ENCODE results near the gene HNRNPA1L2.
A peak's percentile ranks its signal among the peaks of the same experiment; 100 is the strongest.
"Not testable (repeated sequence)": the region's sequence is repeated elsewhere in the genome, so short reads cannot be mapped to it uniquely, and the experiment has no call there.

HNRNPA1L2 gene

DNA sequence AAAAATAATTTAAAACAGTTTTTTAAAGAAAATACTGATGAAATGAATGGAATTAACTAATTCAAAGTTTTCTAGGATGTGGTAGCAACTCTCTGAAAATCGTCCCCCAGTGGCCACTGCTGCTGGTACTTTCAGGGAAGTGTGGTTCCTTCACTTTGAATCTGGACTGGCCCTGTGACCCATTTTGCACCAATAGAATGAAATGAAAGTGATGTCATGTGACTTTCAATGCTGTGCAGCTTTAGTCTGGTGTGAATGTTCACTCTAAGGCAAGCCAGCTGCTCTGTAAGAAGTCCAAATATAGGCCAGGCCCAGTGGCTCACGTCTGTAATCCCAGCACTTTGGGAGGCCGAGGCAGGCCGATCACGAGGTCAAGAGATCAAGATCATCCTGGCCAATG lies 26.4 kb upstream of the HNRNPA1L2 start:
- TF ChIP-seq YY1 (IDR thresholded peaks at IDR 0.05; ENCODE audit: insufficient read depth, insufficient read length) (no peak), SUZ12 (IDR thresholded peaks at IDR 0.05; ENCODE audit: extremely low read depth, insufficient read depth, insufficient read length) (no peak), ZNF274 (IDR thresholded peaks at IDR 0.05; ENCODE audit: low read depth, low read length) (no peak)
- no peaks in the 10 kb centered on the region for H3K4me1 ChIP-seq (ENCODE audit: insufficient read depth, insufficient read length)

DNA sequence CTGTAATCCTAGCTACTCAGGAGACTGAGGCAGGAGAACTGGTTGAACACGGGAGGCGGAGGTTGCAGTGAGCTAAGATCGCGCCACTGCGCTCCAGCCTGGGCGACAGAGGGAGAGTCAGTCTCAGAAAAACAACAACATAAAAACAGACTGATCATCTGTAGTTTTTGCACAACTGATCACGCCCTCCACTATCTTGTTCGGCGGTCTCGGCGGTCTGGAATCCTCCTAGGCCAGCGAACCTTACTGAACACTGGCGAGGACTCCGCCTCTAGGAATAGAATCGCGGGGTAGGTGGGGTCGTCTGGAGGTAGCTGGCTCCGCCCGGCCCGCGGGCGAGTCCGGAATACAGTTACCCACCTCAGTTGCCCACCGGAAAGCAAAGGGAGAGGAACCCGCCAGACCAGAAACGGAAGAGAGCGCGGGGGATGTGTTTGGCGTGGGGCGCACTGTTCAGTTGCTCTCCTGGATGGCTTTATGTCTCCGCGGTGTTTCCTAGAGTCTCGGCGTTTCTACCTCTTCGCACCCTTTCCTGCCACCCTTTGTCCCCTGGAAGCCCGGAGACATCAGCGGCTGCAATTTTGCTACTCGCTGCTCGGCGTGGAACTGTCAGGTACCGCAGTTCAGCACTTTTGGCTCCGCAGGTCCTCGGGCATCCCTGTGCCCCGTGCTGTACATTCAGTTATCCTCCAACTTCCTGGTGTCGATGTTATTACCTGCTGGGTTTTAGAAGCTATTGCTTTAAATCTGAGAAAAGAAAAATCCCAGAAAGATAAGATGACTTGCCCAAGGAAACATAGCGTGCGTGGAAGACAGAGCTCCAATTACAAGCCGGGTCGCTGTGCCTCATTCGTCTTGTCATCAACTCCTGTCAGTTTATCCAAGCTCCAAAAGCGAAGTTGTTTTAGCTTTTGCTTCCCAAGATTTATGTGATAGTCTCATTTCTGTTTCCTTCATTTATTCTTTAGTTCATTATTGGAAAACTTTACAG lies 24.9 kb upstream of the HNRNPA1L2 start:
- Histone ChIP-seq H3K4me3 (ENCODE audit: insufficient read length, low read depth) (peak overlapping the region; percentile 71), H3K27me3 (ENCODE audit: insufficient read depth, insufficient read length) (no peaks in the 10 kb centered on the region), H3K36me3 (ENCODE audit: insufficient read depth, insufficient read length, low read length) (no peaks in the 10 kb centered on the region), H3K9ac (ENCODE audit: insufficient read length, low read depth) (peak overlapping the region; percentile 81), H3K9me3 (ENCODE audit: insufficient read depth, low read length) (no peaks in the 10 kb centered on the region), H3K4me1 (ENCODE audit: insufficient read depth, insufficient read length) (no peaks in the 10 kb centered on the region)
- peak; percentile 68 for DNase-seq (ENCODE audit: low read depth, low spot score)
- TF ChIP-seq ZNF274 (IDR thresholded peaks at IDR 0.05; ENCODE audit: low read depth, low read length) = no peak
- no peak for TF ChIP-seq SUZ12 (IDR thresholded peaks at IDR 0.05; ENCODE audit: extremely low read depth, insufficient read depth, insufficient read length)
- no peak for TF ChIP-seq YY1 (IDR thresholded peaks at IDR 0.05; ENCODE audit: insufficient read depth, insufficient read length)

More for the DNA sequence above, 26.4 kb upstream of the HNRNPA1L2 start:
- Histone ChIP-seq H3K9ac (ENCODE audit: insufficient read length, low read depth) (no peak overlapping the region), H3K4me3 (ENCODE audit: insufficient read length, low read depth) (no peak overlapping the region), H3K36me3 (ENCODE audit: insufficient read depth, insufficient read length, low read length) (no peaks in the 10 kb centered on the region), H3K27me3 (ENCODE audit: insufficient read depth, insufficient read length) (no peaks in the 10 kb centered on the region), H3K9me3 (ENCODE audit: insufficient read depth, low read length) (no peaks in the 10 kb centered on the region)
- DNase-seq (ENCODE audit: low read depth, low spot score) = no peak

DNA sequence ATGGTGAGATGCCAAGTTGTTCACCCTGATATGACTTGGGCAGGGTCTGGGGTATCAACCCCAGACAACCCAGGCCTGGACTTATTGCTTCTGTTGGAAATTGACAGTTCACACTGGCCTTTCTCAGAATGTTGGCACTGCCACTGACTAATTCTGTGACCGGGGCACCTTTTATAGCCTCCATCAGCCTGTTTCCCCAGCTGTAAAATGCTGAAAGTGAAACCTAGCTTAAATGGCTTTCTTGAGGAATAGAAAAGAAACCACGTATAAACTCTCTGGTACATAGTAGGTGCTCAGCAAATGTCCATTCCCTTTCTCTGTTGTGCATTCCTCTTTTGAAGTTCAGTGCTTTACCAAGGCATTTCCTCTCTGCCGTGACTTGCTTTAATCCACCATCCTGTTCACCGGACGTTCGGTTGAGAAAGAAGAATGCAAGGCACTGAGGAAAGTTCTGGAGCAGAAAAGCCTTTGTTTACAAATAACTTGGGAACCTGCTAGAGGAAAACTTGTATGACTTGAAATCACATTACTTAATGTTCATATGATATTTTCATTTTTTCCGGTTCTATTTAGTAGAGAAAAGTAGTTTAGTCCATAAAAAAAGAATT lies 11.0 kb upstream of the HNRNPA1L2 start:
- not testable (repeated sequence) for H3K9ac ChIP-seq (ENCODE audit: insufficient read length, low read depth); DNase-seq (ENCODE audit: low read depth, low spot score); H3K36me3 ChIP-seq (ENCODE audit: insufficient read depth, insufficient read length, low read length); H3K4me1 ChIP-seq (ENCODE audit: insufficient read depth, insufficient read length); H3K9me3 ChIP-seq (ENCODE audit: insufficient read depth, low read length); H3K4me3 ChIP-seq (ENCODE audit: insufficient read length, low read depth); H3K27me3 ChIP-seq (ENCODE audit: insufficient read depth, insufficient read length)

DNA sequence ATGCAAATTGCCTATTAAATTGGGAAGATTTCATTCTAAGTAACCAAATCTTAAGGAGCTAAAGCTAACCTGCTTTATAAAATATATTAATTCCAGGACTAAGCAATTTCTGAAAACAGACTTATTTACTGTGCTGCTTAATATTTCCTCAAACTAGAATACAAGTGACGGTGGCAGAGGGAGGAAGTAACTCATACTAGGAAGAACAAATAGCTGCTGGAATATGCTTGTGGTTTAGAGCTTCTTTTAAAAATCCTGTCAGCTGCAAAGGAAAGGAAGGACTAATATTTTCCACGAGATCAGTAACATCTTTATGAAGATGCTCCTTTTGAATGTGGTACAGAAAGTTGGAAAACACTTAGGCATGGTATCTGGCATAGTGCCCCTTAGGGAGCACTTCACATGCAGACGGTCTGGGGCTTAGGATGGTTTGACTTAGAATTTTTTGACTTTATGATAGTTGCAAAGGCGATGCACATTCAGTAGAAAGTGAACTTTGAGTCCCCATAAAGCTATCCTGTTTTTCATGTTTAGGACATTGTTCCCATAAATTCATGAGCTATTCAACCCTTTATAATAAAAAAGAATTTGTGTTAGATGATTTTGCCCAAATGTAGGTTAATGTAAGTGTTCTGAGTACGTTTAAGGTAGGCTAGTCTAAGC lies 3.4 kb upstream of the HNRNPA1L2 start:
- TF ChIP-seq SUZ12 (IDR thresholded peaks at IDR 0.05; ENCODE audit: extremely low read depth, insufficient read depth, insufficient read length) = no peak
- no peak for TF ChIP-seq ZNF274 (IDR thresholded peaks at IDR 0.05; ENCODE audit: low read depth, low read length)
- no peak for TF ChIP-seq YY1 (IDR thresholded peaks at IDR 0.05; ENCODE audit: insufficient read depth, insufficient read length)
- H3K9me3 ChIP-seq (ENCODE audit: insufficient read depth, low read length) = no peaks in the 10 kb centered on the region
- no peak overlapping the region for H3K4me3 ChIP-seq (ENCODE audit: insufficient read length, low read depth)
- H3K27me3 ChIP-seq (ENCODE audit: insufficient read depth, insufficient read length) = no peaks in the 10 kb centered on the region
- DNase-seq (ENCODE audit: low read depth, low spot score) = no peak
- no peaks in the 10 kb centered on the region for H3K4me1 ChIP-seq (ENCODE audit: insufficient read depth, insufficient read length)
- H3K36me3 ChIP-seq (ENCODE audit: insufficient read depth, insufficient read length, low read length) = no peaks in the 10 kb centered on the region
- no peak overlapping the region for H3K9ac ChIP-seq (ENCODE audit: insufficient read length, low read depth)

DNA sequence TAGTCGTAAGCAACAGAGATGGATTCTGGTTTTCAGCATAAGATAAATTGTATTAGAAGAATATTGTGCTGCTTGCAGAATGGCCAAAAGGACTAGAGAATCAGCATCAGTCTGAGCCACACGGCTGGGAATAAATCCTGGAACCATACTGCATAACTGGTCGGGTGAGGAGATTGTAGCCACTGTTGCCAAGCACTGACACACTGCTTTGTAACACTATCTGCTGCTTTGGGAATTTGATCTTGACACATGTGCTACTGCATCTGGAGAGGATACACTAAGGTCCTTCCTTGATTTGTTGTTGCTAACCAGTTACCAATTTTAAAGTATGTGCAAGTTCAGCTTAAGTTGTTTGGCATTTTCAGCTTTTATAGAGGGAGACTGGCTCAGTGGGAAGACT lies 1.9 kb downstream of the HNRNPA1L2 start:
- Histone ChIP-seq H3K4me3 (ENCODE audit: insufficient read length, low read depth) (no peak overlapping the region), H3K36me3 (ENCODE audit: insufficient read depth, insufficient read length, low read length) (no peaks in the 10 kb centered on the region), H3K4me1 (ENCODE audit: insufficient read depth, insufficient read length) (no peaks in the 10 kb centered on the region), H3K9ac (ENCODE audit: insufficient read length, low read depth) (no peak overlapping the region), H3K27me3 (ENCODE audit: insufficient read depth, insufficient read length) (no peaks in the 10 kb centered on the region), H3K9me3 (ENCODE audit: insufficient read depth, low read length) (no peaks in the 10 kb centered on the region)
- no peak for DNase-seq (ENCODE audit: low read depth, low spot score)
- TF ChIP-seq YY1 (IDR thresholded peaks at IDR 0.05; ENCODE audit: insufficient read depth, insufficient read length) = no peak
- TF ChIP-seq SUZ12 (IDR thresholded peaks at IDR 0.05; ENCODE audit: extremely low read depth, insufficient read depth, insufficient read length) = no peak
- TF ChIP-seq ZNF274 (IDR thresholded peaks at IDR 0.05; ENCODE audit: low read depth, low read length) = no peak

DNA sequence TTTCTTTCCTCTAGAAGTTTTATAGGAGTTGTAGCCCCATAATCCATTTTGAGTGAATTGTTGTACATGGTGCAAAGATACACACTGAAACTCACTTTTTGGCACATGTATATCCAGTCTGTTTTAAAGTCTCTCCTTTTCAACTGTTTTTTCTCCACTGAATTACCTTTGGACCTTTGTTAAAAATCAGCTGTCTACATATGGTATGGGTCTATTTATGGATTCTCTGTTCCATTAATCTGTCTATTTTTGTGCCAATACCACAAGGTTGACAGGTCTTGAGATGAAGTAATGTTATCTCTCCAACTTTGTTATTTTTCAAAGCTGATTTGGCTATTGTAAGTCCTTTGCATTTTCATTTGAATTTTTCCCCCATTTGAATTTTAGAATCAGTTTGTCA lies 4.7 kb downstream of the HNRNPA1L2 start:
- H3K9me3 ChIP-seq (ENCODE audit: insufficient read depth, low read length) = no peaks in the 10 kb centered on the region
- TF ChIP-seq ZNF274 (IDR thresholded peaks at IDR 0.05; ENCODE audit: low read depth, low read length) = no peak
- no peak for TF ChIP-seq YY1 (IDR thresholded peaks at IDR 0.05; ENCODE audit: insufficient read depth, insufficient read length)
- no peak for TF ChIP-seq SUZ12 (IDR thresholded peaks at IDR 0.05; ENCODE audit: extremely low read depth, insufficient read depth, insufficient read length)
- H3K9ac ChIP-seq (ENCODE audit: insufficient read length, low read depth) = no peak overlapping the region
- no peaks in the 10 kb centered on the region for H3K4me1 ChIP-seq (ENCODE audit: insufficient read depth, insufficient read length)
- H3K4me3 ChIP-seq (ENCODE audit: insufficient read length, low read depth) = no peak overlapping the region
- DNase-seq (ENCODE audit: low read depth, low spot score) = no peak
- H3K36me3 ChIP-seq (ENCODE audit: insufficient read depth, insufficient read length, low read length) = peaks cover 10% of the 10 kb centered on the region
- H3K27me3 ChIP-seq (ENCODE audit: insufficient read depth, insufficient read length) = no peaks in the 10 kb centered on the region

DNA sequence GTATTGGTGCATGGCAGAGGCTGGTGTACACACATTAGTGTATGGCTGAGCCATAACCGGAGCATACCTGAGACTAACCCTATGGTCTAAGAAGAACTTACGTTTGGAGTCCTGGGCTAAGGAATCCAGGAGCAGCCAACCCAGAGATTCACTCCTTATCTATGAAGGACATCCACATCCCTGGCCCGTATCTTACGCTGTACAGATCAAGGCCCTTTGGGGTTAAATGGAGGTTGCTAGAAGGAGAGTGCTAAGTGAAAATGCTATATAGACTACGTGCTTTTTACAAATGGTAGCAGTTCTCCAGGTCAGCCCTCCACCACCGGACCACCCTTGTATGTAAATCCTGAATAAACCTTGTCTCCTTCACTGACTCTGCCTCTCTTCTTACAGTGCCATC lies 8.5 kb downstream of the HNRNPA1L2 start:
- Histone ChIP-seq H3K4me1 (ENCODE audit: insufficient read depth, insufficient read length) (no peaks in the 10 kb centered on the region), H3K36me3 (ENCODE audit: insufficient read depth, insufficient read length, low read length) (peaks cover 10% of the 10 kb centered on the region), H3K9me3 (ENCODE audit: insufficient read depth, low read length) (no peaks in the 10 kb centered on the region), H3K27me3 (ENCODE audit: insufficient read depth, insufficient read length) (no peaks in the 10 kb centered on the region), H3K4me3 (ENCODE audit: insufficient read length, low read depth) (no peak overlapping the region), H3K9ac (ENCODE audit: insufficient read length, low read depth) (no peak overlapping the region)
- TF ChIP-seq ZNF274 (IDR thresholded peaks at IDR 0.05; ENCODE audit: low read depth, low read length) = no peak
- no peak for DNase-seq (ENCODE audit: low read depth, low spot score)

Measured in NT2/D1 (cell line).